Peyer's patch (tissue), 4 donors: ENCODE results near the gene TANGO2. TPM values are rescaled to one million over a fixed set of nuclear protein-coding genes. Genes with fewer than 3 reads are reported as not detected.

Experiments
- DNase-seq, 3 donors: peaks; one replicate each; pipeline ENCODE4 v3.0.0-alpha.2; 2017 to 2019
- H3K27ac ChIP-seq, 4 donors: fragments of 200-600 bp; sonication (generic); one replicate each; pipeline ENCODE4 v1.5.1; 2016 to 2019
- H3K27me3 ChIP-seq, 2 donors: fragments of 200-600 bp; sonication (generic); one replicate each; pipeline ENCODE4 v1.5.1; 2019
- H3K36me3 ChIP-seq, 3 donors: fragments of 200-600 bp; sonication (generic); one replicate each; pipeline ENCODE4 v1.5.1; 2016 to 2019
- H3K4me1 ChIP-seq, 4 donors: fragments of 200-600 bp; sonication (generic); one replicate each; pipeline ENCODE4 v1.5.1; 2016 to 2019
- H3K4me3 ChIP-seq, 4 donors: fragments of 200-600 bp; sonication (generic); 1 replicate in 3 of 4; 2 replicates in 1 of 4; pipeline ENCODE4 v1.5.1; 2016 to 2019; ENCODE audit warnings: mild to moderate bottlenecking in 1 of 4
- H3K9me3 ChIP-seq, 4 donors: fragments of 200-600 bp; sonication (generic); one replicate each; pipeline ENCODE4 v1.5.1; 2016 to 2019; ENCODE audit warnings: mild to moderate bottlenecking in 1 of 4
- CTCF ChIP-seq, 6 experiments: fragments of 450-650 bp in 4 of 6; fragments of 200-600 bp in 2 of 6; sonication (generic) in 1 of 6; IDR thresholded peaks; one replicate each; pipeline ENCODE4 v1.5.1; 2017 to 2019; ENCODE audit warnings: antibody characterized with exemption in 6 of 6, mild to moderate bottlenecking in 3 of 6, moderate library complexity in 1 of 6
- POLR2A ChIP-seq, 2 donors: fragments of 450-650 bp; IDR thresholded peaks; one replicate each; pipeline ENCODE4 v1.5.1; 2017; ENCODE audit warnings: antibody characterized with exemption in 2 of 2, mild to moderate bottlenecking in 2 of 2, moderate library complexity in 2 of 2
- total RNA-seq, 4 donors: library from RNA; depleted of rRNA; stranded (reverse); fragments of >200 nt; gene quantifications; one replicate each; pipeline ENCODE4 v1.1.0, GENCODE V29; 2016

The TANGO2 gene
- total RNA-seq, 4 donors from 2014 or later, result 27.2 to 45.4 (median 41.0) TPM

DNA sequence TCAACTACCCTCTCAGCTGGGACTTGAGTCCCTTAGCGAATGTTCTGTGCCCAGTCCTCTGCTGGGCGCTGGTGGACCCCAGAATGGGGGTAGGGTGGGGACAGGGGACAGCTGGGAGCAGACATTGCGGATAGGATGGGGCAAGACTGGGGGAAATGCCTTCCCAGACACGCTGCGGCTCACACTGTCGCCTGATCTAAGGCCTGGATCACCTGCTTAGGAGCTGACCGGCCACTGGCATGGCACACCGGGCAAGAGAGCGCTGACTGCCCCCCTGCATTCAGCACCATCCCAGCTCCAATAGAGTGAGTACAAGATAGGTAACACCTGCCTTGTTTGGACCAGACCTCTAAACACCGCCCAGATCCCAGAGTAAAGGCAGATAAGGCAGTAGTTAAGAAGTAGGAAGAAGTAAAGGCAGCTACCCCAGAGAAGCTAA, 5.7 kb upstream of the TANGO2 start:
- no peaks in the 10 kb centered on the region for H3K36me3 ChIP-seq
- no peaks in the 10 kb centered on the region for H3K9me3 ChIP-seq
- H3K27ac ChIP-seq, result peak overlapping the region in 1 of 4 donors; percentile 10
- no peak overlapping the region for H3K4me3 ChIP-seq
- TF ChIP-seq CTCF (IDR thresholded peaks at IDR 0.05), result no peak
- no peak for TF ChIP-seq POLR2A (IDR thresholded peaks at IDR 0.05)
- H3K27me3 ChIP-seq, result no peaks in the 10 kb centered on the region
- H3K4me1 ChIP-seq, result peaks cover 0 to 20% (median 10%) of the 10 kb centered on the region in 4 donors
- DNase-seq, result no peak

DNA sequence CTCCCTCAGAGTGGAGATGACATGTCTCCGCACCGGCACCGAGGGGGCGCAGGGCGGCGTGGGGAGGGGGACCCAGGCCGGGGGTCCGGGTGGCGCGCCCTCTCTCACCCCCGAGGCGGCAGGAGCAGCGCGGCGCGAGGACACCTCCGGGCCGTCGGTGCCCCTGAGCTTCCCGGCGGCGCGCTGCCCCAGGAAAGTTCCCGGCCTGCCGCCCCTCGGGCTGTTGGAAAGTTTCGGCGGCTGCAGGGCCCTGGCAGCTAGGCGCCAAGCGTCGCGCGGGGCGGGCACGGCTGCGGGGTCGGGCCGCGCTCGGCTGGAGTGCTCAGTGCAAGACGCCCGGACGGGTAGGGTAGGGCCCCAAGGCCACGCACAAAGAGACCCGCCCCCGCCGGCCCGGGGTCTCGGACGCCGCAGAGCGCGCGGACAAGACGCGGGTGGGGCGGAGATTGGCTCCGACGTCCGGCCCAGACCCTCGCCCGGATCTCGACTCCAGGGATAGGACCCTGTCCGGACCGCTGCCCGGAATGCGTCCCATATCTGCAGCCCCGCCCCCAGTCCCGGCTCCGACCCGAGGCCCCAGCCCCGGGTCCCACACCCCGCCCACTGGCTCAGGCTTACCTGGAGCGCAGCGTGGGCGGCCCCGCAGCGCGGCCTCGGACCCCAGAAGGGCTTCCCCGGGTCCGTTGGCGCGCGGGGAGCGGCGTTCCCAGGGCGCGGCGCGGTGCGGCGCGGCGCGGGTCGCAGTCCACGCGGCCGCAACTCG, 4.8 kb upstream of the TANGO2 start:
- Histone ChIP-seq H3K27ac (peak overlapping the region in 1 of 4 donors; percentile 52), H3K4me3 (peak overlapping the region; percentile 71 to 100 (median 80)), H3K27me3 (no peaks in the 10 kb centered on the region), H3K36me3 (no peaks in the 10 kb centered on the region), H3K4me1 (peaks cover 0 to 22% (median 11%) of the 10 kb centered on the region in 4 donors), H3K9me3 (no peaks in the 10 kb centered on the region)
- TF ChIP-seq POLR2A (IDR thresholded peaks at IDR 0.05) (no peak), CTCF (IDR thresholded peaks at IDR 0.05) (no peak)
- DNase-seq, result peak in 2 of 3 donors; percentile 22 to 58

DNA sequence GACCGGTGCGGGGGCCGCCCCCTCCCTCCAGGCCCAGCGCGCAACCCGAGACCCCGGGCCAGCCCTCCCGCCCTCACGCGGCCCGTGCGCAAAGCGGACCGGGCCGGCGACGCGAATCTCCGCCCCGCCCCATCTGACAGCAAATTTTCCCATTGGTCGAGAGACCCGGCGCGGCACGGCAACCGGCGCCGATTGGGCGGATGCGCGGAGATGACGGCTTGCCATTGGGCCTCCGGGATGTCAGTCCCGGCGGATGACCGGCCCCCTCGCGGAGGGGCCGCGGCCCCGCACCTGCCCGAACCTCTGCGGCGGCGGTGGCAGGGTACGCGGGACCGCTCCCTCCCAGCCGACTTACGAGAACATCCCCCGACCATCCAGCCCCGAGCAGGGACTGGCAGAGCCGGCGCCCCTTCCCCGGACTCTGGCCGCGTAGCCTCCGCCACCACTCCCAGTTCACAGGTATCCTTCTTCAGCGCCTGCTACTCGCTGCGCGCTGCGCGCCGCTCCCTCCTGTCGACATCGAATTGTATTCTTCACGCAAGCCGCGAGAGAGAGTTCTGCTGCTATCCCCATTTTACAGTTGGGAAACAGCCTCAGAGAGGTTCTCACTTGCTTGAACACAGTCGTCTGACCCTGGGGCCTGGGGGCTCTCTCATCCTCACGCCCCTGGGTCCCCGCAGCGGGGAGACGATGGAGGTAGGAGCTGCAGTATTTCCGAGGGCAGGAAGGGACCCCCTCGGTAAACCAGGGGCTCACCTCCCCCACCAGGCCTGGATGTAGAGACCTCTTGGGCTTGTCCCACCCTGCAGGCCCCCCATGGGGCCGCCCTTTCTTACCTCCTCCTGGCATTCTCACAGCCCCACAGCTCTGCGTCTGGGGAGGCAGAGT, 3.9 kb upstream of the TANGO2 start, which contains the start of gene ARVCF:
Gene ARVCF, minus strand, starts transcription at position 90 of the 888 bp plus-strand sequence. CDS start 26,029 bp downstream, outside the sequence.
- H3K4me1 ChIP-seq, result peaks cover 0 to 24% (median 15%) of the 10 kb centered on the region in 4 donors
- H3K27ac ChIP-seq, result peak within 1 kb of the TSS in 1 of 4 donors; percentile 52
- TF ChIP-seq CTCF (IDR thresholded peaks at IDR 0.05), result peak in 5 of 6 experiments; percentile 21 to 45 (median 41)
- no peak for TF ChIP-seq POLR2A (IDR thresholded peaks at IDR 0.05)
- H3K36me3 ChIP-seq, result no peaks in the 10 kb centered on the region
- DNase-seq, result peak; percentile 87 to 96 (median 96)
- no peaks in the 10 kb centered on the region for H3K27me3 ChIP-seq
- no peaks in the 10 kb centered on the region for H3K9me3 ChIP-seq
- peak within 1 kb of the TSS; percentile 71 to 100 (median 80) for H3K4me3 ChIP-seq

GRCh38 chr22:20017622-20017958, 3.3 kb upstream of the TANGO2 start:
- Histone ChIP-seq H3K4me3 (peak overlapping the region in 1 of 4 donors; percentile 71), H3K36me3 (no peaks in the 10 kb centered on the region), H3K9me3 (no peaks in the 10 kb centered on the region), H3K27ac (no peak overlapping the region), H3K27me3 (no peaks in the 10 kb centered on the region), H3K4me1 (peaks cover 0 to 30% (median 20%) of the 10 kb centered on the region in 4 donors)
- DNase-seq, result no peak
- TF ChIP-seq POLR2A (IDR thresholded peaks at IDR 0.05) (no peak), CTCF (IDR thresholded peaks at IDR 0.05) (no peak)

GRCh38 chr22:20018001-20018400, 2.9 kb upstream of the TANGO2 start:
- TF ChIP-seq CTCF (IDR thresholded peaks at IDR 0.05) (no peak), POLR2A (IDR thresholded peaks at IDR 0.05) (no peak)
- Histone ChIP-seq H3K9me3 (no peaks in the 10 kb centered on the region), H3K27ac (no peak overlapping the region), H3K4me1 (peaks cover 0 to 33% (median 22%) of the 10 kb centered on the region in 4 donors), H3K27me3 (no peaks in the 10 kb centered on the region), H3K4me3 (no peak overlapping the region), H3K36me3 (no peaks in the 10 kb centered on the region)
- no peak for DNase-seq
